CD4-positive, alpha-beta T cell (primary cell): ENCODE data around the gene MPRIP. TPM values are rescaled to one million over a fixed set of nuclear protein-coding genes. Genes with fewer than 3 reads are reported as not detected.

Experiments used
- ATAC-seq: fragments of 200-7000 bp; cut with Tn5 transposase; one replicate; pipeline ENCODE4 v1.10.0; 2022; ENCODE audit warnings: mild to moderate bottlenecking; ENCODE audit not compliant: poor library complexity
- CTCF ChIA-PET: fragments of 350-600 bp; sonication (Branson Sonifier 250); formaldehyde crosslinking; loops from one replicate; lab custom pipeline; 2021; ENCODE audit warnings: antibody characterized with exemption, inconsistent platforms; lab: Charles Lee
- POLR2A ChIA-PET: fragments of 350-600 bp; sonication (Branson Sonifier 250); formaldehyde crosslinking; loops from one replicate; lab custom pipeline; 2021; ENCODE audit warnings: antibody characterized with exemption, inconsistent platforms; lab: Charles Lee
- DNase-seq, 14 experiments: peaks; one replicate each; pipeline ENCODE4 v3.0.0-alpha.2; 2013 to 2020; ENCODE audit warnings: mixed read lengths in 2 of 14
- H3K27ac ChIP-seq, 2 donors: one replicate each; pipeline versions ENCODE4 v1.5.1 to v1.7.0; 2013; ENCODE audit warnings: low read length in 2 of 2, low read depth in 1 of 2, mild to moderate bottlenecking in 1 of 2
- H3K27me3 ChIP-seq, 2 experiments: 1 replicate in 1 of 2; 2 replicates in 1 of 2; pipeline versions ENCODE4 v1.6.1 to v1.7.0; 2013; ENCODE audit warnings: low read length in 2 of 2, control low read depth in 1 of 2, mild to moderate bottlenecking in 1 of 2, moderate library complexity in 1 of 2; ENCODE audit not compliant: insufficient read depth in 2 of 2, control insufficient read depth in 1 of 2
- H3K36me3 ChIP-seq: one replicate; pipeline ENCODE4 v1.6.1; 2013; ENCODE audit warnings: low read length, control low read depth; ENCODE audit not compliant: insufficient read depth
- H3K4me1 ChIP-seq: one replicate; pipeline ENCODE4 v1.6.1; 2013; ENCODE audit warnings: low read length, control low read depth; ENCODE audit not compliant: insufficient read depth
- H3K4me3 ChIP-seq: one replicate; pipeline ENCODE4 v1.5.1; 2013; ENCODE audit warnings: mild to moderate bottlenecking, low read length, moderate library complexity
- H3K9me3 ChIP-seq, 2 experiments: 1 replicate in 1 of 2; 2 replicates in 1 of 2; pipeline versions ENCODE4 v1.6.1 to v1.7.0; 2013; ENCODE audit warnings: low read length in 2 of 2, mild to moderate bottlenecking in 2 of 2, control low read depth in 1 of 2, moderate library complexity in 1 of 2; ENCODE audit not compliant: control insufficient read depth in 1 of 2, insufficient read depth in 1 of 2
- H3K27ac Mint-ChIP-seq: one replicate; pipeline ENCODE4 v1.8.0; 2020; ENCODE audit warnings: mixed read lengths
- H3K27me3 Mint-ChIP-seq: one replicate; pipeline ENCODE4 v1.8.0; 2021; ENCODE audit warnings: mixed read lengths
- H3K36me3 Mint-ChIP-seq: one replicate; pipeline ENCODE4 v1.8.0; 2021; ENCODE audit warnings: low read depth, mixed read lengths
- H3K4me1 Mint-ChIP-seq: one replicate; pipeline ENCODE4 v1.8.0; 2021; ENCODE audit warnings: low read depth, mixed read lengths
- H3K4me3 Mint-ChIP-seq: one replicate; pipeline ENCODE4 v1.8.0; 2020; ENCODE audit warnings: mild to moderate bottlenecking, mixed read lengths
- H3K9me3 Mint-ChIP-seq: one replicate; pipeline ENCODE4 v1.8.0; 2020; ENCODE audit warnings: mixed read lengths
- CTCF ChIP-seq: fragments of 200-600 bp; IDR thresholded peaks from one replicate; pipeline ENCODE4 v1.8.0; 2022; ENCODE audit warnings: antibody characterized with exemption, mild to moderate bottlenecking
- intact Hi-C, 2 experiments: fragments of 100-400 bp; cut with DNase I in 1 of 2; cut with micrococcal nuclease in 1 of 2; formaldehyde crosslinking; loops; one replicate each; pipeline versions ENCODE4 v1.15.1 to v1.9.0; 2023 to 2025; cut with DNase I, micrococcal nuclease
- total RNA-seq, 174 experiments: library from RNA in 2 of 174; stranded (reverse) in 2 of 174; gene quantifications; one replicate each; pipeline ENCODE4 v1.2.3 and lab custom pipeline; 2021 to 2026

MPRIP gene
- total RNA-seq, 2 experiments from 2014 or later = 176 to 188 TPM

GRCh38 chr17:17229416-17230384, 187.4 kb downstream of the MPRIP start:
- CTCF ChIA-PET = no interaction called here
- Mint-ChIP-seq H3K27me3 (no peaks in the 10 kb centered on the region), H3K9me3 (no peaks in the 10 kb centered on the region), H3K4me3 (peak overlapping the region; percentile 54), H3K4me1 (peaks cover 7% of the 10 kb centered on the region), H3K36me3 (peaks cover 76% of the 10 kb centered on the region), H3K27ac (no peak overlapping the region)
- Histone ChIP-seq H3K27me3 (no peaks in the 10 kb centered on the region), H3K27ac (no peak overlapping the region), H3K36me3 (peaks cover 78% of the 10 kb centered on the region), H3K4me3 (no peak overlapping the region), H3K4me1 (no peaks in the 10 kb centered on the region), H3K9me3 (no peaks in the 10 kb centered on the region)
- intact Hi-C loops = no loop called here
- POLR2A ChIA-PET = interaction anchor here (1.1 kb wide), 1 partner anchor 38 kb away, joined by 3 read pairs; no protein-coding TSS in a partner anchor
- no peak for TF ChIP-seq CTCF
- DNase-seq (no peak), ATAC-seq (no peak)

- H3K27ac Mint-ChIP-seq = no peak overlapping the region
- ChIA-PET POLR2A (no interaction called here), CTCF (no interaction called here)
- intact Hi-C loops = no loop called here
- no peak for TF ChIP-seq CTCF
- peaks cover 24% of the 10 kb centered on the region for H3K4me1 Mint-ChIP-seq
- Histone ChIP-seq H3K27ac (no peak overlapping the region), H3K4me3 (no peak overlapping the region), H3K27me3 (no peaks in the 10 kb centered on the region), H3K9me3 (no peaks in the 10 kb centered on the region), H3K4me1 (peaks cover 17% of the 10 kb centered on the region), H3K36me3 (peaks cover 57% of the 10 kb centered on the region)
- ATAC-seq (no peak), DNase-seq (no peak)
- no peaks in the 10 kb centered on the region for H3K27me3 Mint-ChIP-seq
- H3K4me3 Mint-ChIP-seq = no peak overlapping the region
- H3K9me3 Mint-ChIP-seq = no peaks in the 10 kb centered on the region
- peaks cover 69% of the 10 kb centered on the region for H3K36me3 Mint-ChIP-seq
These were observed 189.5 kb downstream of the MPRIP start for GRCh38 chr17:17231621-17232302.

- POLR2A ChIA-PET = no interaction called here
- peak overlapping the region; percentile 20 for H3K4me3 Mint-ChIP-seq
- peaks cover 52% of the 10 kb centered on the region for H3K36me3 ChIP-seq
- no peak for TF ChIP-seq CTCF
- intact Hi-C loops = no loop called here
- DNase-seq (no peak), ATAC-seq (no peak)
- H3K27me3 Mint-ChIP-seq = no peaks in the 10 kb centered on the region
- no peaks in the 10 kb centered on the region for H3K9me3 Mint-ChIP-seq
- H3K27ac ChIP-seq = no peak overlapping the region
- CTCF ChIA-PET = no interaction called here
- peaks cover 27% of the 10 kb centered on the region for H3K4me1 Mint-ChIP-seq
- no peaks in the 10 kb centered on the region for H3K27me3 ChIP-seq
- H3K36me3 Mint-ChIP-seq = peaks cover 67% of the 10 kb centered on the region
- peaks cover 17% of the 10 kb centered on the region for H3K4me1 ChIP-seq
- H3K27ac Mint-ChIP-seq = peak overlapping the region; percentile 24
- no peaks in the 10 kb centered on the region for H3K9me3 ChIP-seq
- H3K4me3 ChIP-seq = no peak overlapping the region
These were observed 190.0 kb downstream of the MPRIP start for GRCh38 chr17:17232303-17232621.
